ENCODE data around the gene MBTPS1. TPM values are rescaled to one million over a fixed set of nuclear protein-coding genes. Genes with fewer than 3 reads are reported as not detected.

Gene MBTPS1
- polyA plus RNA-seq, 2 donors, result 23.1 to 25.6 TPM

GRCh38 chr16:84047206-84047605 is 69.5 kb downstream of the MBTPS1 start:
- H3K4me3 ChIP-seq (ENCODE audit: low read depth in 1 of 2, low read length in 2 of 2), result no peak overlapping the region
- no peaks in the 10 kb centered on the region for H3K27me3 ChIP-seq (ENCODE audit: control insufficient read depth in 1 of 2, insufficient read depth in 2 of 2, low read length in 2 of 2)
- peaks cover 0 to 15% of the 10 kb centered on the region in 2 donors for H3K36me3 ChIP-seq (ENCODE audit: control insufficient read depth in 2 of 2, insufficient read depth in 2 of 2, low read length in 1 of 2)
- no peak overlapping the region for H3K27ac ChIP-seq (ENCODE audit: low read depth in 2 of 2, low read length in 1 of 2)
- no peaks in the 10 kb centered on the region for H3K4me1 ChIP-seq (ENCODE audit: control insufficient read depth in 2 of 2, insufficient read depth in 2 of 2, low read length in 1 of 2)
- no peaks in the 10 kb centered on the region for H3K9me3 ChIP-seq (ENCODE audit: control insufficient read depth in 2 of 2, insufficient read depth in 1 of 2, low read depth in 1 of 2, low read length in 1 of 2)
- 87% methylated on average over 6 of the region's 6 CpGs for WGBS, 2 donors

DNA sequence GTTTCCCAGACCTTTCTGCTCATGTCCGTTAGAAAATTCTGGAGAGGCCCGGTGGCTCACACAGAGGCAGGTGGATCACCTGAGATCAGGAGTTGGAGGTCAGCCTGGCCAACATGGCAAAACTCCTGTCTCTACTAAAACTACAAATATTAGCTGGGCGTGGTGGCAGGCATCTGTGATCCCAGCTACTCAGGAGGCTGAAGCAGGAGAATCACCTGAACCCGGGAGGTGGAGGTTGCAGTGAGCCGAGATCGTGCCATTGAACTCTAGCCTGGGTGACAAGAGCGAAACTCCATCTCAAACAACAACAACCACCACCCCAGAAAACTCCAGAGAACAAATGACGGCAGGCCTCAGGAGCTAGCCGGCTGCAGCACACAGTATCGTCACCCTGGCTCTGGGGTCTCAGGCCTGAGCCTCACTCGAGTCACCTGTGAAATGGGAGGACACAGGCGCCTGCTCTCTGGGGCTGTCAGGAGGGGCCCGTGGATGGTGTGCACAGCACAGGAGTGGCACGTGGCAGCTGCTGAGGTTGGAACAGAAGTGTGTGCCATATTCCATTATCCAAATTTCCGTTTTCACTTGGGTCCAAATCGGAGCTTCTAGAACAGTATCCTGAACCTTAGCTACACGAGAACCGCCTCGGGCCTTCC is 70.8 kb downstream of the MBTPS1 start:
- Histone ChIP-seq H3K9me3 (ENCODE audit: control insufficient read depth in 2 of 2, insufficient read depth in 1 of 2, low read depth in 1 of 2, low read length in 1 of 2) (no peaks in the 10 kb centered on the region), H3K4me1 (ENCODE audit: control insufficient read depth in 2 of 2, insufficient read depth in 2 of 2, low read length in 1 of 2) (peaks cover 0 to 2% of the 10 kb centered on the region in 2 donors), H3K4me3 (ENCODE audit: low read depth in 1 of 2, low read length in 2 of 2) (no peak overlapping the region), H3K27me3 (ENCODE audit: control insufficient read depth in 1 of 2, insufficient read depth in 2 of 2, low read length in 2 of 2) (no peaks in the 10 kb centered on the region), H3K27ac (ENCODE audit: low read depth in 2 of 2, low read length in 1 of 2) (no peak overlapping the region), H3K36me3 (ENCODE audit: control insufficient read depth in 2 of 2, insufficient read depth in 2 of 2, low read length in 1 of 2) (peaks cover 0 to 12% of the 10 kb centered on the region in 2 donors)
- 89% methylated on average over 19 of the region's 19 CpGs for WGBS, 2 donors

GRCh38 chr16:84045001-84045817 is 71.5 kb downstream of the MBTPS1 start:
- no peaks in the 10 kb centered on the region for H3K9me3 ChIP-seq (ENCODE audit: control insufficient read depth in 2 of 2, insufficient read depth in 1 of 2, low read depth in 1 of 2, low read length in 1 of 2)
- 63 to 66% methylated on average over 36 of the region's 36 CpGs for WGBS, 2 donors
- peaks cover 0 to 2% of the 10 kb centered on the region in 2 donors for H3K4me1 ChIP-seq (ENCODE audit: control insufficient read depth in 2 of 2, insufficient read depth in 2 of 2, low read length in 1 of 2)
- no peaks in the 10 kb centered on the region for H3K27me3 ChIP-seq (ENCODE audit: control insufficient read depth in 1 of 2, insufficient read depth in 2 of 2, low read length in 2 of 2)
- H3K4me3 ChIP-seq (ENCODE audit: low read depth in 1 of 2, low read length in 2 of 2), result no peak overlapping the region
- peaks cover 0 to 7% of the 10 kb centered on the region in 2 donors for H3K36me3 ChIP-seq (ENCODE audit: control insufficient read depth in 2 of 2, insufficient read depth in 2 of 2, low read length in 1 of 2)
- no peak overlapping the region for H3K27ac ChIP-seq (ENCODE audit: low read depth in 2 of 2, low read length in 1 of 2)

- Histone ChIP-seq H3K36me3 (ENCODE audit: control insufficient read depth in 2 of 2, insufficient read depth in 2 of 2, low read length in 1 of 2) (peaks cover 0 to 4% of the 10 kb centered on the region in 2 donors), H3K27me3 (ENCODE audit: control insufficient read depth in 1 of 2, insufficient read depth in 2 of 2, low read length in 2 of 2) (no peaks in the 10 kb centered on the region)
- 37 to 55% methylated on average over 5 of the region's 5 CpGs for WGBS, 2 donors
Measured at GRCh38 chr16:84044118-84044488, 72.6 kb downstream of the MBTPS1 start.

DNA sequence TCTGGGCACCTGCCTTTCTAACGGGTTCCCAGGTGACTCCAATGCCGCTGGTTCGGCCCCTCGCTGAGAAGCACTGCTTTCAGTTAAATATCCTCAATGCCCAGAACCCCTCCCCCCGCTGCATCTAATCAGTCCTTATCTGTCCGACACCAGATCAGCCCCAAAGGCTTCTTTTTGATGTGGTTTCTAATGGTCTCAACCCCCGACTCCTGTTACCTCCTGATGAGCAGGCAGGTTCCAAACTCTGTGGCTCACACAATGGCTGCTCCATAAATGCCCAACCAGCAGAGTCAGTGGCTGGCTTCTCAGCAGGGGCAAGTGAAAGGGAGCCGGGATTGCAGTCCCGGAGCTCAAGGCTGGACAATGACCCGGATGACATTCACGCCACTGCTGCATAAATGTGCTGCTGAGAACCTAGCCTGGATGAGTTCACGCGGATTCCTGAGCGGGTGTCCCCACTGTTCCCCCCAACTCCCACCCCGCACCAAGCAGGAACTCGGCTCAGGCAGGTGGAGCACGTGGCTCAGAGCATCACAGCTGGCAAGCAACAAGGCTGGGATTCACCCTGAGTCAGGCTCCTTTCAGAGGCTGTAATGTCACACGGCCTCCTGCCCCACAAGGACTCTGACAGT is 73.1 kb downstream of the MBTPS1 start:
- Histone ChIP-seq H3K36me3 (ENCODE audit: control insufficient read depth in 2 of 2, insufficient read depth in 2 of 2, low read length in 1 of 2) (no peaks in the 10 kb centered on the region), H3K4me1 (ENCODE audit: control insufficient read depth in 2 of 2, insufficient read depth in 2 of 2, low read length in 1 of 2) (peaks cover 0 to 2% of the 10 kb centered on the region in 2 donors), H3K27ac (ENCODE audit: low read depth in 2 of 2, low read length in 1 of 2) (no peak overlapping the region), H3K9me3 (ENCODE audit: control insufficient read depth in 2 of 2, insufficient read depth in 1 of 2, low read depth in 1 of 2, low read length in 1 of 2) (no peaks in the 10 kb centered on the region), H3K27me3 (ENCODE audit: control insufficient read depth in 1 of 2, insufficient read depth in 2 of 2, low read length in 2 of 2) (no peaks in the 10 kb centered on the region), H3K4me3 (ENCODE audit: low read depth in 1 of 2, low read length in 2 of 2) (no peak overlapping the region)
- 35 to 39% methylated on average over 18 of the region's 18 CpGs for WGBS, 2 donors

More at GRCh38 chr16:84044118-84044488, 72.6 kb downstream of the MBTPS1 start:
- Histone ChIP-seq H3K27ac (ENCODE audit: low read depth in 2 of 2, low read length in 1 of 2) (no peak overlapping the region), H3K4me3 (ENCODE audit: low read depth in 1 of 2, low read length in 2 of 2) (no peak overlapping the region), H3K4me1 (ENCODE audit: control insufficient read depth in 2 of 2, insufficient read depth in 2 of 2, low read length in 1 of 2) (peaks cover 0 to 2% of the 10 kb centered on the region in 2 donors), H3K9me3 (ENCODE audit: control insufficient read depth in 2 of 2, insufficient read depth in 1 of 2, low read depth in 1 of 2, low read length in 1 of 2) (no peaks in the 10 kb centered on the region)

DNA sequence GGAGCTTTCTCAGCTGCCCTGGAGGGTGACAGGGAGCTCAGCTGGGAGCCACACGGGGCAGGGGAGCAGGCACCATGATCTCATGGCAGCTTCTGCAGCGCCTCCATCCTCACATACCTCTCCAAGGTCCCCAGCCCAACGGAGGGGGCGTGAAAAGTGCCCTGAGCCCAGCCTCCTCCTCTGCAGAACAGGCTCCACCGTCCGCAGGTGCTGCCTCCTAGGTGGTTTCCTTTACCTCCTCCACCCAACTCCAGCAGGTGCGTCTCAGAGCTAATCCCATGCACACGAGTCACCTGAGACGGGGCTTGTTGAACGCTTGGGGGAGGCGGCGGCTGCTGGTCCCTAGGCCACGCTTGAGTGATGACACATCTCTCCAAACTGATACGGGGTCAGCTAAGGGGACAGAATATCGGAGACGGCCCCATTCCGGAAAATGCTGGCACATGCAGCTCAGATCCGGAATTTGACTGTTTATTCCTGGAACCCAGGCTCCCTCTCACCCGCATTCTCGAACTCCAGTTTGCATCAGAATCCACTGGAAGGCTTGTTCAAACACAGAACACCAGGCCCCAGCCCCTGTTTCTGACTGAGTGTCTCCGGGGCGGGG is 73.8 kb downstream of the MBTPS1 start:
- Histone ChIP-seq H3K4me3 (ENCODE audit: low read depth in 1 of 2, low read length in 2 of 2) (no peak overlapping the region), H3K27me3 (ENCODE audit: control insufficient read depth in 1 of 2, insufficient read depth in 2 of 2, low read length in 2 of 2) (no peaks in the 10 kb centered on the region), H3K4me1 (ENCODE audit: control insufficient read depth in 2 of 2, insufficient read depth in 2 of 2, low read length in 1 of 2) (peaks cover 0 to 2% of the 10 kb centered on the region in 2 donors), H3K36me3 (ENCODE audit: control insufficient read depth in 2 of 2, insufficient read depth in 2 of 2, low read length in 1 of 2) (no peaks in the 10 kb centered on the region), H3K9me3 (ENCODE audit: control insufficient read depth in 2 of 2, insufficient read depth in 1 of 2, low read depth in 1 of 2, low read length in 1 of 2) (no peaks in the 10 kb centered on the region), H3K27ac (ENCODE audit: low read depth in 2 of 2, low read length in 1 of 2) (no peak overlapping the region)
- WGBS, 2 donors, result 44 to 45% methylated on average over 22 of the region's 22 CpGs

GRCh38 chr16:84042308-84042878 is 74.3 kb downstream of the MBTPS1 start, which contains the start of gene SLC38A8:
Gene SLC38A8 (minus strand): TSS chr16:84042795. CDS start chr16:84042157, 638 bp downstream.
- H3K4me1 ChIP-seq (ENCODE audit: control insufficient read depth in 2 of 2, insufficient read depth in 2 of 2, low read length in 1 of 2), result peaks cover 0 to 2% of the 10 kb centered on the region in 2 donors
- H3K4me3 ChIP-seq (ENCODE audit: low read depth in 1 of 2, low read length in 2 of 2), result no peak within 1 kb of the TSS
- no peak within 1 kb of the TSS for H3K27ac ChIP-seq (ENCODE audit: low read depth in 2 of 2, low read length in 1 of 2)
- 62 to 64% methylated on average over 9 of the region's 9 CpGs for WGBS, 2 donors
- no peaks in the 10 kb centered on the region for H3K27me3 ChIP-seq (ENCODE audit: control insufficient read depth in 1 of 2, insufficient read depth in 2 of 2, low read length in 2 of 2)
- no peaks in the 10 kb centered on the region for H3K9me3 ChIP-seq (ENCODE audit: control insufficient read depth in 2 of 2, insufficient read depth in 1 of 2, low read depth in 1 of 2, low read length in 1 of 2)
- no peaks in the 10 kb centered on the region for H3K36me3 ChIP-seq (ENCODE audit: control insufficient read depth in 2 of 2, insufficient read depth in 2 of 2, low read length in 1 of 2)

- no peak overlapping the region for H3K4me3 ChIP-seq (ENCODE audit: low read depth in 1 of 2, low read length in 2 of 2)
- WGBS, 2 donors, result 84 to 89% methylated on average over 16 to 17 of the region's 17 CpGs
- peaks cover 0 to 2% of the 10 kb centered on the region in 2 donors for H3K4me1 ChIP-seq (ENCODE audit: control insufficient read depth in 2 of 2, insufficient read depth in 2 of 2, low read length in 1 of 2)
- no peak overlapping the region for H3K27ac ChIP-seq (ENCODE audit: low read depth in 2 of 2, low read length in 1 of 2)
- no peaks in the 10 kb centered on the region for H3K27me3 ChIP-seq (ENCODE audit: control insufficient read depth in 1 of 2, insufficient read depth in 2 of 2, low read length in 2 of 2)
- H3K9me3 ChIP-seq (ENCODE audit: control insufficient read depth in 2 of 2, insufficient read depth in 1 of 2, low read depth in 1 of 2, low read length in 1 of 2), result no peaks in the 10 kb centered on the region
- no peaks in the 10 kb centered on the region for H3K36me3 ChIP-seq (ENCODE audit: control insufficient read depth in 2 of 2, insufficient read depth in 2 of 2, low read length in 1 of 2)
Measured at GRCh38 chr16:84041881-84042280, 74.9 kb downstream of the MBTPS1 start.
